ENCODE results near the gene S100A2. TPM values are rescaled to one million over a fixed set of nuclear protein-coding genes. Genes with fewer than 3 reads are reported as not detected.

S100A2 gene
- total and polyA plus RNA-seq, 2 of the 8 experiments (the other 6 are each of a cell fraction or from before 2014, with no cell fraction given) = 0.86 TPM; not detected in 1

DNA sequence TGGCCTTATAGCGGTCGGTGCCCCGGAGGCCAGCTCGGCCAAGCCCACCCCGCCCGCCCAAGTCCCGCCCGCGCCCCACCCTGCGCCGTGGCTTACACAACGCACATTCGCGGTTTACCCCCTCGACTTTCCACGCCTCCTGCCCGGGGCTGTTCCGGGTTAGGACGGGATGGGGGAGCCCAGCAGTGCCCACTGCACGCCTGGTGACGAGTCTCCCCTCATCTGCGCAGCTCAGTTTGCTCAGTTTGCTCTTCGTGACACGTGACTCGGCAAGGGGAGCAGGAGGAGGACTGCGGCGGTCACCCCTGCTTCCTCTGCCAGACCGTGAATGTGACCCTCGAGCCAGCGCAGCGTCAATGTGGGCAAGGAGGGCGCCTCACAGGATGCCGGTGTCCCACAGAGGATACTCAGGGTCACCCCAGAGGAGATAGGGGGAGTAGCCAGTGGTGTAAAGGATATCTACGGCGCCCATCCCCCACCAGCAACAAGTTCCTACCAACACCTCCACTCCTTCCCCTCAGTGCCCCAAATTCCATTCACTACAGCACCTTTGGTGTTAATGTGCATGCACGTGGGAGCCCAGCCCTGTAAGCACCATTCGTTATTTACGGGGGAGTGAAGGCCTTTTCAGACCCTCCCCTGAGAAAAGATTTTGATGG, 29.5 kb downstream of the S100A2 start (continued):
- TF ChIP-seq SUZ12 (IDR thresholded peaks at IDR 0.05; ENCODE audit: low read length) = no peak; the same call in 1 of the 2 replicates
- TF ChIP-seq FOSL1 (IDR thresholded peaks at IDR 0.05; ENCODE audit: insufficient read depth, low read depth, low read length) = no peak
- TF ChIP-seq, protein P1, sequence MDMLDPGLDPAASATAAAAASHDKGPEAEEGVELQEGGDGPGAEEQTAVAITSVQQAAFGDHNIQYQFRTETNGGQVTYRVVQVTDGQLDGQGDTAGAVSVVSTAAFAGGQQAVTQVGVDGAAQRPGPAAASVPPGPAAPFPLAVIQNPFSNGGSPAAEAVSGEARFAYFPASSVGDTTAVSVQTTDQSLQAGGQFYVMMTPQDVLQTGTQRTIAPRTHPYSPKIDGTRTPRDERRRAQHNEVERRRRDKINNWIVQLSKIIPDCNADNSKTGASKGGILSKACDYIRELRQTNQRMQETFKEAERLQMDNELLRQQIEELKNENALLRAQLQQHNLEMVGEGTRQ (IDR thresholded peaks at IDR 0.05; ENCODE audit: low read length) = peak; percentile 69
- no peak for TF ChIP-seq RFX5 (IDR thresholded peaks at IDR 0.05; ENCODE audit: borderline replicate concordance, low read depth, low read length)
- TF ChIP-seq, protein P2, sequence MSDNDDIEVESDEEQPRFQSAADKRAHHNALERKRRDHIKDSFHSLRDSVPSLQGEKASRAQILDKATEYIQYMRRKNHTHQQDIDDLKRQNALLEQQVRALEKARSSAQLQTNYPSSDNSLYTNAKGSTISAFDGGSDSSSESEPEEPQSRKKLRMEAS (IDR thresholded peaks at IDR 0.05) = peak; percentile 68
- TF ChIP-seq NRF1 (IDR thresholded peaks at IDR 0.05; ENCODE audit: low read depth, low read length) = 0 out of 2 replicates have a peak, but pooled peaks have one; percentile 9
- no peak for TF ChIP-seq BCL11A (IDR thresholded peaks at IDR 0.05; ENCODE audit: low read depth in 2 of 2, low read length in 2 of 2)
- TF ChIP-seq RXRA (IDR thresholded peaks at IDR 0.05; ENCODE audit: insufficient read depth, low read depth, low read length) = no peak
- no peak for TF ChIP-seq CBX5 (IDR thresholded peaks at IDR 0.05; ENCODE audit: low read depth, low read length)
- no peak for TF ChIP-seq NANOG (IDR thresholded peaks at IDR 0.05; ENCODE audit: insufficient read depth, low read depth, low read length, poor library complexity, severe bottlenecking)
- TF ChIP-seq TCF12 (IDR thresholded peaks at IDR 0.05; ENCODE audit: low read depth, low read length) = no peak
- no peak for TF ChIP-seq HDAC2 (IDR thresholded peaks at IDR 0.05; ENCODE audit: borderline replicate concordance in 1 of 2, low read depth in 2 of 2, low read length in 2 of 2)
- TF ChIP-seq PHF8 (conservative IDR thresholded peaks at IDR 0.05; ENCODE audit: low read depth, low read length) = no peak
- TF ChIP-seq CREB1 (IDR thresholded peaks at IDR 0.05) = no peak
- TF ChIP-seq, protein P3, sequence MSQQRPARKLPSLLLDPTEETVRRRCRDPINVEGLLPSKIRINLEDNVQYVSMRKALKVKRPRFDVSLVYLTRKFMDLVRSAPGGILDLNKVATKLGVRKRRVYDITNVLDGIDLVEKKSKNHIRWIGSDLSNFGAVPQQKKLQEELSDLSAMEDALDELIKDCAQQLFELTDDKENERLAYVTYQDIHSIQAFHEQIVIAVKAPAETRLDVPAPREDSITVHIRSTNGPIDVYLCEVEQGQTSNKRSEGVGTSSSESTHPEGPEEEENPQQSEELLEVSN (IDR thresholded peaks at IDR 0.05) = peak; percentile 67; the same call in 1 of the 2 replicates
- no peak for TF ChIP-seq RBBP5 (IDR thresholded peaks at IDR 0.05; ENCODE audit: borderline replicate concordance, low read depth, low read length)
- TF ChIP-seq POU5F1 (IDR thresholded peaks at IDR 0.05; ENCODE audit: low read depth, low read length) = no peak
- no peak for TF ChIP-seq SIRT6 (IDR thresholded peaks at IDR 0.05; ENCODE audit: low read length)
- TF ChIP-seq CEBPB (IDR thresholded peaks at IDR 0.05; ENCODE audit: low read depth, low read length) = no peak
- TF ChIP-seq TBP (IDR thresholded peaks at IDR 0.05; ENCODE audit: low read depth, low read length) = no peak
